ENCODE measurements around the gene MCEE.
"Not testable (repeated sequence)": the region's sequence is repeated elsewhere in the genome, so short reads cannot be mapped to it uniquely, and the experiment has no call there.

Gene MCEE

GRCh38 chr2:71125506-71126294, 4.3 kb downstream of the MCEE start:
- no peak for DNase-seq

DNA sequence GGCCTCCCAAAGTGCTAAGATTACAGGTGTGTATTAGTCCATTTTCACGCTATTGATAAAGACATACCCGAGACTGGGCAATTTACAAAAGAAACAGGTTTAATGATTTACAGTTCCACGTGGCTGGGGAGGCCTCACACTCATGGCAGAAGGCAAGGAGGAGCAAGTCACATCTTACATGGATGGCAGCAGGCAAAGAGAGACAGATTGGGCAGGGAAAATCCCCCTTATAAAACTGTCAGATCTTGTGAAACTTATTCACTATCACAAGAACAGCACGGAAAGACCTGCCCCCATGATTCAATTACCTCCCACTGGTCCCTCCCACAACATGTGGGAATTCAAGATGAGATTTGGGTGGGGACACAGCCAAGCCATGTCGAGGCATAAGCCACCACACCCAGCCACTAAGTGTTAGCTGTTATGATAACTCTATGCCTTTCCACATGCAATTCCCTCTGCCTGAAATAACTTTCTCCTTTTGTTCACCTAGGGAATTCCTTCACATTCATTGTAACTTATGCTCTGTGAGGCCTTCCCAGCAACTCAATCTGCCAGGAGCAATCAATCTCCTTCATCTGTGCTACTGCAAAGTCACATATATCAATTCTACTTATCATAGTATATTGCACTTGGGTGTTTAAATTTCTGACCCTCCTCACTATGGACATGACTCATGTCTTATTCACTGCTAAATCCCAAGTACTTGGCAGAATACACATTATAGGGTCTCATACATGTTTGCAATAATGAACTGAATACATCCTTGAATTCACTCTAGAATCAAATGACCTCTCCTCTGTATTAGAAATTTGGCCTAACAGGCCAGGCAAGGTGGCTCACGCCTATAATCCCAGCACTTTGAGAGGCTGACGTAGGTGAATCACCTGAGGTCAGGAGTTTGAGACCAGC, 7.4 kb downstream of the MCEE start:
- DNase-seq, result no peak

DNA sequence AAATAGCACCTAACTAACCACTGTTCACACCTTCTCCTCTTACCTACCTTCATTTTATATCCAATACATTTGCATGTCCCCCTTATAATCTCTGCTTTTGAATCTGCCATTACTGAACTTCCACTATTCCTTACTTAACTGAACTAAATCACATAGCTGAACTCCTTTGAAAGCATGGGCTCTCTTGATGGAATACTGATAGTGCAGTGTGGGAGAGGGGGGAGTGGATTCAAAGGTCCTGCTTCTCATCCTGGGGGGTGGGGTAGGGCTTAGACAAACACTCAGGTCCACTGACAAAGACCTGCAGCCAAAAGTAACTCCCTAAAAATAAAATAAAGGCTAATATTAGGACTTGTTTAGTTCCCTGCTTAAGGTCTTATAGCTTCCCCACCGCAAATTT, 8.6 kb downstream of the MCEE start:
- no peak for DNase-seq

GRCh38 chr2:71120195-71120594, 9.8 kb downstream of the MCEE start:
- no peak for DNase-seq

DNA sequence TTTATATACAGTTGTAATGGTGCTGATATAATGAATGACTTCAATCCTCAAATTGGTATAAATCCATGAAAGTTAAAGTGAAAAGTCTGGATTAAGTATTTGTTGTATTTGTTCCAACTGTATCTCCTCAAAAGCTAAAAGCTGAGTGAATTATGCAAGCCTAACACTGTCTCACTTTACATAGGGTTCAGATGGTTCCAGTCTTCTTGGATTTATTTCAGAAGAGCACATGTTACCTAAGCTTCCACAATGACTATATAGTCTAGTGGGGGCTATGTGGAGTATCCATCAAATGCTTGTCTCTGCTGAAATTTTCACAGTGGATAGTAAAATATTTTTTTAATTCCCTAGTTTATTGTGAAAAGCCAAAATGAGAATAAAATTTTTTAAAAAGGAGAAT, 13.0 kb downstream of the MCEE start:
- no peak for DNase-seq

DNA sequence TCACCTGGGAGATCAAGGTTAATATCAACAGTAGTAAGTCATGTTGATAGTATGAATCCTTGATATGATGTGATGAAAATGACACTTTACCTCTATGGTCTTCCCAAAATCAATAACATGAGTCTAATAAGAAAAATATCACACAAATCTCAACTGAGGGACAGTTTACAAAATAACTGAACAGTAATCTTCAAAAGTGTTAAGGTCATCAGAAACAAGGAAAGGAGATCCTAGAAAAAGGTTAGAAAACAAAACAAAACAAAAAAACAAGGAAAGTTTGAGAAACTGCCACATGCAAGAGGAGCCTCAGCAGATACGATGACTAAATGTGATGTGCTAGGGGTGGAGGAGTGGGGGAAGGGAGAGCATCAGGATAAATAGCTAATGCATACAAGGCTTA, 16.2 kb downstream of the MCEE start:
- no peak for DNase-seq

DNA sequence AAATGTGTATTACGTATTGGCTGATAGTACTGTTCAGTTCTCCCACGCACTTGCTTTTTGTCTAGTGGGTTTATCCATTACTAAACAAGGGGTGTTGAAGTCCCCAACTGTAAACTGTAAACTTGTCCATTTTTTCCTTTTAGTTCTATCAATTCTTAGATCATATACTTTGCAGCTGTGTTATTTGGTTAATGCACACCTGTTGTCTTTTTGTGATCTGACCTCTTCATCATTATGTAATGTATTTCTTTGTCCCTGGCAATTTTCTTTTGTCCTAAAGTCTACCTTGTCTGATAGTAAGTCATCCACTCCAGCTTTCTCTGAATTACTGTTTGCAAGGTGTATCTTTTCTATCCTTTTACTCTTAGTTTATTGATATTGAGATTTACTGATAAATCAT, 21.9 kb downstream of the MCEE start:
- DNase-seq, result no peak

- DNase-seq, result not testable (repeated sequence)
Measured at GRCh38 chr2:71106463-71106862, 23.6 kb downstream of the MCEE start.

DNA sequence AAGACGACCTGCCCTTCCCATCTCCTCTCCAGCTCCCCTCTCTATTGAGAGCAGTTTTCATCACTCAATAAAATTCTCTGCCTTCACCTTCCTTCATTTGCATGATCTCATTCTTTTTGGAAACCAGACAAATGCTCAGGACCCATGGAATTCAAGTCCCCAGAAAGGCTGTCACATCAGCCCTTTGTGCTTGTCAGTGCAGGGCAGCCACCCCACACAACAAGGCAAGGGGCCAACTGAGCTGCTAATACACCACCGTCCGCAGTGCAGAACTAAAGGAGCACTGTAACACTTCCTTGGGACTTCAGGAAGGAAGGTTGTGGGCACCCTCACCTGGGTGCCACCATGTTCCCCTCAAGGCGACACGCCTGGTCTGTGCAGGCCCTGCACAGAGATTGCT, 26.2 kb downstream of the MCEE start:
- no peak for DNase-seq

DNA sequence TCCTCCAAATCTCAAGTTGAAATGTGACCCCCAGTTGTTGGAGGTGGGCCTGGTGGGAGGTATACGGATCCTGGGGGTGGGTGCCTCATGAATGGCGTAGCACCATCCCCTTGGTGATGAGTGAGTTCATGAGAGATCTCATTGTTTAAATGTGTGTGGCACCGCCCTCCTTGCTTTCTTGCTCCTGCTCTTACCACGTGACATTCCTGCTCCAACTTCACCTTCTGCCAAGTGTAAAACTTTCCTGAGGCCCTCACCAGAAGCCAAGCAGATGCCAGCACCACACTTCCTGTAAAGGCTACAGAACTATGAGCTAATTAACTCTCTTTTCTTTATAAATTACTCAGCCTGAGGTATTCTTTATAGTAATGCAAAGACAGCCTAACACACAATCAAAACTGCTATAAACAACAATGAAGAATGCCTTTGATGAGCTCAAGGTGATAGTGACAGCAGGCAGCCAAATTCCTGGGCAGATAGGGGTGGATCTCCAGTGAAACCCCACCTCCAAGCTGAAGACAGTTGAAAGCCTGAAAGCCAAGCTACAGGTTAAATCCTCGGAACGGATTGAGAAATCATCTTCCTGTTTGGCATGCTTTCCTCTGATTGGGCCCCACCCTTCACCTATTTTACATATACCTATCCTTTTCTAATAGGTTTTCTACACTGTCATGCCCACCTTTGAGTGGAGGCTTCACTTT, 26.9 kb downstream of the MCEE start:
- DNase-seq, result no peak

DNA sequence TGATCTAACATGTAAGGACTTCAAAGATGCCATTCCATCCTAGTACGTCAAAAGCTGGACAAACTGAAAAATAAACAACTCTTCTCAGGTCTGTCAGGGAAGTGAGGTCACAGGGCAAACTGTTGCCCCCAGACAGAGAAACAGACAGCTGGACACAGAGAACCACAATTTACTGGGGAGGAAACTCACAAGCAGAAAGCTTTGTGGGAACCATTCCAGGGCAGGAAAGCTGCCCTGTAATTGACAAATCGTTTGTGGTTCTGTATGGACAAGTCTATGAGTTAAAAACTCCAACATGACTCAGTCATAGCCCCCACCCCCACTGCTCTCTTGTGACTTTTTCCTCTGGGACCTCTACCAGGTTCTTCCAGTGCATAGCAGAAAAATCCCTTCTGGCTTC, 28.4 kb downstream of the MCEE start:
- peak; percentile 55 for DNase-seq

- peak; percentile 61 for DNase-seq
Measured at GRCh38 chr2:71100195-71100964, 29.6 kb downstream of the MCEE start.

GRCh38 chr2:71092491-71093260, 37.4 kb downstream of the MCEE start:
- DNase-seq, result not testable (repeated sequence)

DNA sequence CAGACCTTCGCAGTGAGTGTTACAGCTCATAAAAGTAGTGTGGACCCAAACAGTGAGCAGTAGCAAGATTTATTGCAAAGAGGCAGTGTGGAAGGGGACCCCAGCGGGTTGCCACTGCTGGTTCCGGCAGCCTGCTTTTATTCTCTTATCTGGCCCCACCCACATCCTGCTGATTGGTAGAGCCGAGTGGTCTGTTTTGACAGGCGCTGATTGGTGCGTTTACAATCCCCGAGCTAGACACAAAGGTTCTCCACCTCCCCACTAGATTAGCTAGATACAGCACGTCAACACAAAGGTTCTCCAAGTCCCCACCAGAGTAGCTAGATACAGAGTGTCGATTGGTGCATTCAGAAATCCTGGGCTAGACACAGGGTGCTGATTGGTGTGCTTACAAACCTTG, 38.2 kb downstream of the MCEE start:
- not testable (repeated sequence) for DNase-seq

DNA sequence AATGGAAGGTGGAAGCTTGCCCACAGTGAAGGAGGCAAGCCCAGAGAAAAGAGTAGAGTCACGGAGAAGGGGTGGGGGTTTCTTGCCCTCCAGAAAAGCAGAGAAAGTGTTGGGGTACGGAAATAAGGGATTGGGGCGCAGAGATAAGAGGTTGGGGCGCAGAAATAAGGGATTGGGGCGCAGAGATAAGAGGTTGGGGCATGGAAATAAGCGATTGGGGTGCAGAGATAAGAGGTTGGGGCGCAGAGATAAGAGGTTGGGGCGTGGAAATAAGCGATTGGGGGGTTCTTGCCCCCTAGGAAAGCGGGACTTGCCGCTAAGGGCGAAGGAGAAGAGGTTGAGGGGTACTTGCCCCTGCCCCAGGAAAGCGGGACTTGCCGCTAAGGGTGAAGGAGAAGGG, 40.6 kb downstream of the MCEE start:
- DNase-seq, result not testable (repeated sequence)

DNA sequence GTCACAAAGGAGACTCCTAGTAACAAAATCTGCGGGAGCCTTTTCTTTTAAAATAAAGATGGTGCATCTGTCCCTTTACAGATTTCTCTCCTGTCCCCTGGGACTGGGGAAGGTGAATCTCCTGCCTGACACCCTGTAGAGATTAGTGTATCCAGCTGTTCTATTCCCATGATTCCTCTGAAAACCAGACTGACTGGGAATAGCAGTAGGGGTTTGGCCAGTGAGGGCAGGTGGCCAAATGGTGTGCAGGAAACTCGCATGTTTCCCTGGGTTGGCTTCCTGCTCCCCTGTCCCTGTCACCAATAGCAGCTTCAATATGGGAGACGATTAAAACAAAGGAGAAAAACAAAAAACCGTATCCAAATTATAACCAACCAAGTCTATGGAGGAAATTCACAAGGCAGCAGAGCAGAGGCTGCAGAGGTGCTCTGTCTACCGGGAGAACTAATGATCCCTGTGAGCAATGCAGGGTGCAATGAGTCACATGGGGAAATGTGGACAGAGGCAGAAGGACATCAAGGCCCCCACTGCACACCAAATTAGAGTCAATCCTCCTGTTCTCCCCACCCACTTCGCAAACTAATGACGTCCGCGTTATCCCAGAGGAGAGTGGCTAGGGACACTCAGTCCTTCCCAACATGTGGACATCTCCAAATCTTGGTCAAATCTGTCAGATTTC, 44.6 kb downstream of the MCEE start:
- DNase-seq, result not testable (repeated sequence)

DNA sequence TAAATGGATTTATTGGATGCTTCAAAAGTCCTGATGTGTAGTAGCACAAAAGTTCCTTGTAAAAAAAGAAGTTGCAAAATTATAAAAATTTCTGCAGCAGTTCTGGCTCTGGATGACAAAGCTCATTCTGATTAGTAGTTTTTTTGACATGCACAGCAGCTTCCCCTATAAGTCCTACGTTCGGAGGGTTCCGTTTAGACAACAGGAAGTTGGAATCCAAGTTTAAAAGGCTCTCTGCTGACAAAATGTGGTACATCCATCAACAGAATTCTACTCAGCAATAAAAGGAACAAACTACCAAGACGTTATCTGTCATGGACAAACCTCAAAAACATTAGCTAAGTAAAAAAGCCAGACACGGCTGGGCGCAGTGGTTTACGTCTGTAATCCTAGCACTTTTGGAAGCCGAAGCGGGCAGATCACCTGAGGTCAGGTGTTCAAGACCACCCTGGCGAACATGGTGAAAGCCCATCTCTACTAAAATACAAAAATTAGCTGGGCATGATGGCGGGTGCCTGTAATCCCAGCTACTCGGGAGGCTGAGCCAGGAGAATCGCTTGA, 46.2 kb downstream of the MCEE start:
- DNase-seq, result not testable (repeated sequence)

DNA sequence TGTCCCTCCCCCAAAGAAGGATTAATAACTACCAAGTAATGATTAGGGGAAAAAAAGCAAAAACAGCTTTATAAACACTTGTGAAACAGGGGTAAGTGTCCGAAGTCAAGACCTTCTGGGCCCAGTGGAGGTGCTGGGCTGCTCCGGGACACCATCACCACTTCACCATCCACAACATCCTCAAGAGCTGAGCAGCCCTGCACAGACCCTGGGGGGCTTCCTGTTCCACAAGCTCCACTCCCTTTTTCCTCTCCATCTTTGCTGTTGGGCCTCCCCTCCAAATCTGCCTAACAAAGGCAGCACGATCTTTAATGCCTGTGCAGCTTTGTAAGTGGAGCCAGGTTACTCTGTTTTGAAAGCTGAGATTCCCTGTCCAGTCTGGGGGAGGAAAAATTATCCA, 46.7 kb downstream of the MCEE start:
- not testable (repeated sequence) for DNase-seq

GRCh38 chr2:71082402-71083252, 47.4 kb downstream of the MCEE start:
- no peak for DNase-seq

GRCh38 chr2:71078624-71079023, 51.4 kb downstream of the MCEE start:
- DNase-seq, result no peak
